IMR-90 (cell line): ENCODE results near the gene PPM1M. TPM values are rescaled to one million over a fixed set of nuclear protein-coding genes. Genes with fewer than 3 reads are reported as not detected.

Source experiments
- ATAC-seq: fragments of 200-7000 bp; cut with Tn5 transposase; 2 replicates; pipeline ENCODE4 v1.9.1; 2020; ENCODE audit warnings: low read depth, mild to moderate bottlenecking, moderate library complexity
- BruUV-seq: library from RNA; stranded (reverse); fragments of 400-500 nt; replicated peaks from 2 replicates; lab custom pipeline; 2021; lab: Mats Ljungman, UMichigan
- CTCF ChIA-PET: fragments of 300-600 bp; formaldehyde crosslinking; extraction: SDS; loops from one replicate; lab custom pipeline; 2021; ENCODE audit warnings: antibody characterized with exemption; lab: Yijun Ruan, JAX
- POLR2A ChIA-PET: fragments of 300-600 bp; sonication (Branson Sonifier 250); formaldehyde crosslinking; loops from one replicate; lab custom pipeline; 2022; ENCODE audit warnings: antibody characterized with exemption; ENCODE audit not compliant: unreplicated experiment; lab: Charles Lee
- DNase-seq: peaks from one replicate; pipeline ENCODE4 v3.0.0; 2013
- H2AFZ ChIP-seq: replicated peaks from 2 replicates; pipeline ENCODE3; 2013; ENCODE audit warnings: low read length, mild to moderate bottlenecking; ENCODE audit not compliant: poor library complexity
- H2AK5ac ChIP-seq: 2 replicates; pipeline ENCODE4 v1.6.1; 2013; ENCODE audit warnings: low read depth, low read length, inconsistent platforms
- H2AK9ac ChIP-seq: replicated peaks from 2 replicates; pipeline ENCODE3; 2013; ENCODE audit warnings: mild to moderate bottlenecking, low read depth, low read length, moderate library complexity; ENCODE audit not compliant: poor library complexity
- H2BK120ac ChIP-seq: 2 replicates; pipeline ENCODE4 v1.6.1; 2013; ENCODE audit warnings: low read depth, low read length, inconsistent platforms
- H2BK15ac ChIP-seq: 3 replicates; pipeline ENCODE4 v1.6.1; 2013; ENCODE audit warnings: low read depth, low read length, inconsistent platforms
- H2BK20ac ChIP-seq: 2 replicates; pipeline ENCODE4 v1.6.1; 2013; ENCODE audit warnings: low read depth, mild to moderate bottlenecking, inconsistent platforms, low read length, moderate library complexity
- H2BK5ac ChIP-seq: 2 replicates; pipeline ENCODE4 v1.6.1; 2013; ENCODE audit warnings: mild to moderate bottlenecking, low read depth, low read length, inconsistent platforms; ENCODE audit not compliant: poor library complexity, severe bottlenecking
- H3K14ac ChIP-seq: replicated peaks from 2 replicates; pipeline ENCODE4 v1.6.1; 2013; ENCODE audit warnings: low read depth, low read length, inconsistent platforms
- H3K18ac ChIP-seq: 2 replicates; pipeline ENCODE4 v1.6.1; 2013; ENCODE audit warnings: low read depth, low read length, control low read depth
- H3K23ac ChIP-seq: 2 replicates; pipeline ENCODE4 v1.6.1; 2013; ENCODE audit warnings: low read depth, low read length, inconsistent platforms
- H3K27ac ChIP-seq: 2 replicates; pipeline ENCODE4 v1.5.1; 2013; ENCODE audit warnings: mild to moderate bottlenecking, control low read depth, low read length; ENCODE audit not compliant: insufficient read depth
- H3K27me3 ChIP-seq: 2 replicates; pipeline ENCODE4 v1.6.1; 2013; ENCODE audit warnings: low read length; ENCODE audit not compliant: control insufficient read depth, insufficient read depth
- H3K36me3 ChIP-seq: 2 replicates; pipeline ENCODE4 v1.6.1; 2013; ENCODE audit warnings: low read length, mixed read lengths; ENCODE audit not compliant: control insufficient read depth, insufficient read depth
- H3K4ac ChIP-seq: 2 replicates; pipeline ENCODE4 v1.6.1; 2013; ENCODE audit warnings: low read depth, low read length, inconsistent platforms
- H3K4me1 ChIP-seq: 2 replicates; pipeline ENCODE4 v1.6.1; 2013; ENCODE audit warnings: low read length, mixed read lengths; ENCODE audit not compliant: control insufficient read depth, insufficient read depth
- H3K4me2 ChIP-seq: 2 replicates; pipeline ENCODE4 v1.6.1; 2013; ENCODE audit warnings: low read depth, mild to moderate bottlenecking, control low read depth, low read length, moderate library complexity
- H3K4me3 ChIP-seq: 2 replicates; pipeline ENCODE4 v1.5.1; 2013; ENCODE audit warnings: low read depth, mild to moderate bottlenecking, control low read depth, low read length, moderate library complexity; ENCODE audit not compliant: insufficient read depth
- H3K56ac ChIP-seq: 2 replicates; pipeline ENCODE4 v1.6.1; 2013; ENCODE audit warnings: low read length, inconsistent platforms; ENCODE audit not compliant: insufficient read depth; ENCODE audit errors: extremely low read depth
- H3K79me1 ChIP-seq, 2 experiments: 2 replicates each; pipeline ENCODE4 v1.6.1; 2013; ENCODE audit warnings: low read length in 2 of 2, inconsistent platforms in 1 of 2, low read depth in 1 of 2
- H3K9ac ChIP-seq: 2 replicates; pipeline ENCODE4 v1.6.1; 2013; ENCODE audit warnings: low read depth, low read length, control low read depth
- H3K9me1 ChIP-seq: 2 replicates; pipeline ENCODE4 v1.6.1; 2013; ENCODE audit warnings: low read length, inconsistent platforms; ENCODE audit not compliant: insufficient read depth
- H3K9me3 ChIP-seq: 2 replicates; pipeline ENCODE4 v1.6.1; 2013; ENCODE audit warnings: low read length; ENCODE audit not compliant: control insufficient read depth, insufficient read depth
- H4K20me1 ChIP-seq: 2 replicates; pipeline ENCODE4 v1.6.1; 2013; ENCODE audit warnings: low read length, inconsistent platforms; ENCODE audit not compliant: insufficient read depth
- H4K5ac ChIP-seq: 2 replicates; pipeline ENCODE4 v1.6.1; 2013; ENCODE audit warnings: mild to moderate bottlenecking, low read depth, low read length, control low read depth
- H4K8ac ChIP-seq, 2 experiments: 2 replicates each; pipeline ENCODE4 v1.6.1; 2013; ENCODE audit warnings: low read depth in 2 of 2, low read length in 2 of 2, control low read depth in 1 of 2, inconsistent platforms in 1 of 2
- H4K91ac ChIP-seq: 2 replicates; pipeline ENCODE4 v1.6.1; 2013; ENCODE audit warnings: low read depth, low read length, inconsistent platforms; ENCODE audit not compliant: insufficient read depth
- BHLHE40 ChIP-seq: fragments of 150-350 bp; IDR thresholded peaks from 2 replicates; pipeline ENCODE4 v1.6.1; 2016; ENCODE audit warnings: mild to moderate bottlenecking, low read depth, low read length
- CEBPB ChIP-seq: IDR thresholded peaks from 2 replicates; pipeline ENCODE4 v1.6.1; 2012; ENCODE audit warnings: low read depth, low read length, improper control_type of control experiment
- CHD1 ChIP-seq: IDR thresholded peaks from 2 replicates; pipeline ENCODE4 v1.6.1; 2012; ENCODE audit warnings: low read depth, low read length, improper control_type of control experiment
- ELK1 ChIP-seq: fragments of 150-350 bp; IDR thresholded peaks from 2 replicates; pipeline ENCODE4 v1.6.1; 2016; ENCODE audit warnings: low read depth, mild to moderate bottlenecking, low read length, moderate library complexity, borderline replicate concordance
- FOS ChIP-seq: fragments of 150-350 bp; IDR thresholded peaks from 2 replicates; pipeline ENCODE4 v1.6.1; 2016; ENCODE audit warnings: low read depth, low read length
- MAFK ChIP-seq: IDR thresholded peaks from 2 replicates; pipeline ENCODE4 v1.6.1; 2012; ENCODE audit warnings: low read depth, low read length, improper control_type of control experiment
- MXI1 ChIP-seq: IDR thresholded peaks from 2 replicates; pipeline ENCODE4 v1.6.1; 2012; ENCODE audit warnings: low read depth, mild to moderate bottlenecking, low read length, moderate library complexity, borderline replicate concordance
- NFE2L2 ChIP-seq: fragments of 150-350 bp; IDR thresholded peaks from 2 replicates; pipeline ENCODE4 v1.6.1; 2016; ENCODE audit warnings: low read depth, mild to moderate bottlenecking, low read length
- POLR2A ChIP-seq: IDR thresholded peaks from 2 replicates; pipeline ENCODE4 v1.6.1; 2012; ENCODE audit warnings: mild to moderate bottlenecking, low read depth, low read length
- RAD21 ChIP-seq: IDR thresholded peaks from 2 replicates; pipeline ENCODE4 v1.6.1; 2012; ENCODE audit warnings: low read length, improper control_type of control experiment
- RCOR1 ChIP-seq: IDR thresholded peaks from 2 replicates; pipeline ENCODE4 v1.6.1; 2012; ENCODE audit warnings: mild to moderate bottlenecking, low read length, improper control_type of control experiment; ENCODE audit not compliant: insufficient replicate concordance
- RFX5 ChIP-seq: IDR thresholded peaks from 2 replicates; pipeline ENCODE4 v1.8.0; 2012; ENCODE audit warnings: low read depth, mild to moderate bottlenecking, low read length, moderate library complexity
- SMC3 ChIP-seq: fragments of 150-350 bp; IDR thresholded peaks from 2 replicates; pipeline ENCODE4 v1.6.1; 2016; ENCODE audit warnings: low read depth, mild to moderate bottlenecking, antibody characterized with exemption, low read length, moderate library complexity
- USF2 ChIP-seq: fragments of 150-350 bp; IDR thresholded peaks from 2 replicates; pipeline ENCODE4 v1.6.1; 2017; ENCODE audit warnings: mild to moderate bottlenecking, antibody characterized with exemption, low read length, low read depth
- WGBS, 2 experiments: methylation state at CpG; one replicate each; pipeline versions ENCODE4 v1.1.5 to v1.1.7; 2013; ENCODE audit warnings: missing lambda C conversion rate in 2 of 2; ENCODE audit not compliant: insufficient read length in 1 of 2; ENCODE audit errors: extremely low coverage in 2 of 2; 5-methylcytosine and 5-hydroxymethylcytosine counted together
- dilution Hi-C: fragments of 300-500 bp; cut with HindIII; formaldehyde crosslinking; loops from one replicate; pipeline ENCODE4 v1.14.3; 2018; ENCODE audit warnings: low sequenced_read_pairs; ENCODE audit not compliant: unreplicated experiment
- in situ Hi-C: fragments of 300-500 bp; cut with MboI; formaldehyde crosslinking; loops from 3 replicates; pipeline ENCODE4 v1.14.3; 2019; ENCODE audit warnings: low sequenced_read_pairs, inconsistent platforms, mixed read lengths
- intact Hi-C: fragments of 100-400 bp; cut with micrococcal nuclease; formaldehyde crosslinking; loops from 2 replicates; pipeline ENCODE4 v1.10.0; 2022
- polyA plus RNA-seq, 3 experiments: library from polyadenylated mRNA; depleted of rRNA; stranded (reverse); fragments of >200 nt; gene quantifications; 2 replicates each; pipeline ENCODE4 v1.2.3, GENCODE V29; 2012; ENCODE audit warnings: low replicate concordance in 1 of 3
- total RNA-seq: library from RNA; depleted of rRNA; stranded (reverse); fragments of >200 nt; gene quantifications from 2 replicates; pipeline ENCODE4 v1.2.3, GENCODE V29; 2012

Gene PPM1M
- total and polyA plus RNA-seq, 2 of the 4 experiments (the other 2 are of a cell fraction) = 12.2 to 18.1 TPM

- TF ChIP-seq CEBPB = no peak
Observed at GRCh38 chr3:52248816-52249547, 3.4 kb downstream of the PPM1M start (continued).

- ATAC-seq = no peak
- POLR2A ChIA-PET = no interaction called here
- TF ChIP-seq NFE2L2 = no peak
- no peak for TF ChIP-seq SMC3
- TF ChIP-seq MAFK = no peak
- no peak for TF ChIP-seq MXI1
- TF ChIP-seq POLR2A = no peak
- no peak for TF ChIP-seq RAD21
- no peak for TF ChIP-seq RFX5
- no peak for TF ChIP-seq ELK1
- no peak for TF ChIP-seq USF2
- no peak for TF ChIP-seq FOS
- TF ChIP-seq RCOR1 = no peak
- no peak for TF ChIP-seq CHD1
- TF ChIP-seq CEBPB = no peak
- no peak for TF ChIP-seq BHLHE40
Observed at GRCh38 chr3:52249683-52250082, 4.1 kb downstream of the PPM1M start.

More at GRCh38 chr3:52249683-52250082, 4.1 kb downstream of the PPM1M start:
- no peak overlapping the region for H3K18ac ChIP-seq
- no peaks in the 10 kb centered on the region for H3K9me3 ChIP-seq
- H3K14ac ChIP-seq = no peak overlapping the region
- H3K27me3 ChIP-seq = no peaks in the 10 kb centered on the region
- in situ Hi-C loops (no loop called here), intact Hi-C loops (no loop called here), dilution Hi-C loops (no loop called here)
- H3K4me3 ChIP-seq = no peak overlapping the region
- H2BK120ac ChIP-seq = no peak overlapping the region
- H2AFZ ChIP-seq = no peak overlapping the region
- peaks cover 43% of the 10 kb centered on the region for H3K36me3 ChIP-seq
- no peak overlapping the region for H4K8ac ChIP-seq
- peaks cover 12 to 70% of the 10 kb centered on the region in 2 experiments for H3K79me1 ChIP-seq
- CTCF ChIA-PET = no interaction called here
- H2BK5ac ChIP-seq = no peak overlapping the region
- H3K23ac ChIP-seq = no peak overlapping the region
- H2BK20ac ChIP-seq = no peak overlapping the region
- no peak overlapping the region for H4K91ac ChIP-seq
- no peak overlapping the region for H3K27ac ChIP-seq
- WGBS, 2 experiments = 93% methylated on average over 2 of the region's 6 CpGs; no CpG with 5 or more reads in 1 of the 2 experiments
- H3K4me1 ChIP-seq = peaks cover 17% of the 10 kb centered on the region
- no peak overlapping the region for H3K56ac ChIP-seq
- no peak overlapping the region for H4K5ac ChIP-seq
- no peak for DNase-seq
- H2AK5ac ChIP-seq = no peak overlapping the region
- BruUV-seq = no TSS peak
- peak overlapping the region; percentile 30 for H2AK9ac ChIP-seq
- peaks cover 30% of the 10 kb centered on the region for H3K9me1 ChIP-seq
- H3K4me2 ChIP-seq = no peak overlapping the region
- H4K20me1 ChIP-seq = peaks cover 27% of the 10 kb centered on the region
- H3K9ac ChIP-seq = no peak overlapping the region
- no peak overlapping the region for H2BK15ac ChIP-seq
- H3K4ac ChIP-seq = no peak overlapping the region
